Erythroblast (primary cell): ENCODE results near the gene CERS6.

Source experiments
- GATA1 ChIP-seq: IDR thresholded peaks from 2 replicates; pipeline ENCODE4 v1.6.1; 2011; ENCODE audit warnings: low read depth, mild to moderate bottlenecking, control low read depth, low read length, moderate library complexity
- POLR2A ChIP-seq: IDR thresholded peaks from 2 replicates; pipeline ENCODE4 v1.6.1; 2011; ENCODE audit warnings: mild to moderate bottlenecking, low read length

- TF ChIP-seq POLR2A (no peak), GATA1 (no peak)
Observed at GRCh38 chr2:168661863-168662256, 205.8 kb downstream of the CERS6 start.
